K562 (cell line): ENCODE data around the gene HOXA9. TPM values are rescaled to one million over a fixed set of nuclear protein-coding genes. Genes with fewer than 3 reads are reported as not detected.

Experiments
- ATAC-seq: fragments of 200-7000 bp; cut with Tn5 transposase; 3 replicates; pipeline ENCODE4 v1.9.1; 2020; ENCODE audit warnings: moderate library complexity
- BruUV-seq: library from RNA; stranded (reverse); fragments of 400-500 nt; replicated peaks from 2 replicates; lab custom pipeline; 2021; lab: Mats Ljungman, UMichigan
- CTCF ChIA-PET: fragments of 300-600 bp; formaldehyde crosslinking; extraction: SDS; loops from one replicate; lab custom pipeline; 2021; ENCODE audit warnings: low intra/inter-chr PET ratio; lab: Yijun Ruan, JAX
- POLR2A ChIA-PET: fragments of 300-600, 350-650 bp; sonication (Branson Sonifier 250); formaldehyde crosslinking; extraction: SDS; loops from one replicate; lab custom pipeline; 2021; ENCODE audit warnings: antibody characterized with exemption, inconsistent platforms; lab: Yijun Ruan, JAX
- DNase-seq, 4 experiments: peaks; one replicate each; pipeline versions ENCODE4 v3.0.0 to v3.0.0-alpha.2; 2011 to 2018; ENCODE audit warnings: low spot score in 3 of 4, mixed read lengths in 3 of 4; ENCODE audit errors: extremely low read depth in 1 of 4
- FAIRE-seq: peaks from 2 replicates; lab custom pipeline; 2011; peaks lifted over from hg19 to GRCh38; lab: Jason Lieb, UNC
- H2AFZ ChIP-seq: 2 replicates; pipeline ENCODE4 v1.6.0; 2011; ENCODE audit warnings: low read depth, low read length, control low read depth, inconsistent platforms
- H3K27ac ChIP-seq: fragments of 200-600 bp; 3 replicates; pipeline ENCODE4 v1.8.0; 2011; ENCODE audit warnings: low read depth, mild to moderate bottlenecking, control low read depth, inconsistent platforms, low read length, moderate library complexity, mixed read lengths; ENCODE audit errors: extremely low read depth
- H3K27me3 ChIP-seq, 2 experiments: fragments of 300-600 bp in 1 of 2; 2 replicates in 1 of 2; 3 replicates in 1 of 2; pipeline versions ENCODE4 v1.6.0 to v1.8.0; 2011; ENCODE audit warnings: inconsistent platforms in 2 of 2, low read length in 2 of 2, mild to moderate bottlenecking in 1 of 2, mixed read lengths in 1 of 2, moderate library complexity in 1 of 2; ENCODE audit not compliant: control insufficient read depth in 2 of 2, insufficient read depth in 2 of 2
- H3K36me3 ChIP-seq: fragments of 300-600 bp; 3 replicates; pipeline ENCODE4 v1.8.0; 2011; ENCODE audit warnings: mild to moderate bottlenecking, low read length, inconsistent platforms; ENCODE audit not compliant: control insufficient read depth, insufficient read depth
- H3K4me1 ChIP-seq, 2 experiments: fragments of 200-600 bp in 1 of 2; replicated peaks in 1 of 2; 2 replicates in 1 of 2; 3 replicates in 1 of 2; pipeline versions ENCODE4 v1.5.1 to v1.8.0; 2011; ENCODE audit warnings: inconsistent platforms in 2 of 2, low read length in 2 of 2, mild to moderate bottlenecking in 1 of 2, mixed read lengths in 1 of 2, moderate library complexity in 1 of 2; ENCODE audit not compliant: control insufficient read depth in 2 of 2, insufficient read depth in 2 of 2
- H3K4me2 ChIP-seq: 2 replicates; pipeline ENCODE4 v1.6.1; 2011; ENCODE audit warnings: low read length, control low read depth, inconsistent platforms, mixed read lengths; ENCODE audit not compliant: insufficient read depth
- H3K4me3 ChIP-seq: fragments of 200-600 bp; sonication (generic), shearing (Covaris generic); 2 replicates; pipeline ENCODE4 v1.5.1; 2016; ENCODE audit warnings: control low read depth, inconsistent platforms
- H3K79me2 ChIP-seq: fragments of 200-600 bp; 3 replicates; pipeline ENCODE4 v1.8.0; 2011; ENCODE audit warnings: low read length, inconsistent platforms; ENCODE audit not compliant: control insufficient read depth, insufficient read depth
- H3K9ac ChIP-seq, 2 experiments: 2 replicates each; pipeline versions ENCODE4 v1.6.0 to v1.6.1; 2011; ENCODE audit warnings: low read depth in 2 of 2, low read length in 2 of 2, control low read depth in 1 of 2, inconsistent platforms in 1 of 2, mild to moderate bottlenecking in 1 of 2, mixed read lengths in 1 of 2; ENCODE audit not compliant: insufficient read depth in 1 of 2
- H3K9me1 ChIP-seq: one replicate; pipeline ENCODE4 v1.6.0; 2011; ENCODE audit warnings: inconsistent platforms, mild to moderate bottlenecking, low read length, moderate library complexity; ENCODE audit not compliant: control insufficient read depth, insufficient read depth
- H3K9me3 ChIP-seq: replicated peaks from 2 replicates; pipeline ENCODE4 v1.5.1; 2011; ENCODE audit warnings: low read depth, low read length, inconsistent platforms; ENCODE audit not compliant: control insufficient read depth, insufficient read depth
- H4K20me1 ChIP-seq: replicated peaks from 2 replicates; pipeline ENCODE4 v1.6.1; 2011; ENCODE audit warnings: low read length, inconsistent platforms, mixed read lengths; ENCODE audit not compliant: control insufficient read depth, insufficient read depth
- TCF7 ChIP-seq: sonication (generic); IDR thresholded peaks from 2 replicates; pipeline ENCODE4 v1.6.1; 2016; ENCODE audit warnings: antibody characterized with exemption, borderline replicate concordance
- ZBTB17 ChIP-seq: fragments of 450-650 bp; formaldehyde crosslinking; IDR thresholded peaks from 2 replicates; pipeline ENCODE4 v1.4.0; 2020; ENCODE audit warnings: mild to moderate bottlenecking
- ZC3H11A ChIP-seq: IDR thresholded peaks from 2 replicates; pipeline ENCODE4 v1.6.1; 2012; ENCODE audit warnings: low read depth, low read length, improper control_type of control experiment
- WGBS: fragments of 100-300 bp; shearing (Covaris generic); methylation state at CpG from one replicate; pipeline ENCODE4 v1.1.6; 2016; ENCODE audit warnings: low coverage, mixed read lengths; ENCODE audit not compliant: insufficient coverage; ENCODE audit errors: missing lambda C conversion rate; 5-methylcytosine and 5-hydroxymethylcytosine counted together
- in situ Hi-C: fragments of 300-500 bp; cut with MboI; formaldehyde crosslinking; loops from 4 replicates; pipeline ENCODE4 v1.15.0; 2018; ENCODE audit warnings: inconsistent platforms, mixed read lengths
- intact Hi-C: fragments of 100-400 bp; cut with micrococcal nuclease; formaldehyde crosslinking; loops from 2 replicates; pipeline ENCODE4 v1.14.2; 2022
- polyA plus RNA-seq, 8 experiments: library from polyadenylated mRNA; depleted of rRNA in 4 of 8; stranded (reverse) in 5 of 8; unstranded in 3 of 8; fragments of >200 nt; fragmentation: Nextera tagmentation in 2 of 8; fragmentation: Illumina TruSeq in 1 of 8; extraction: Ambion mirVana in 2 of 8; extraction: Trizol in 1 of 8; gene quantifications; 2 replicates each; pipeline versions ENCODE4 v1.2.1 to v1.2.3, GENCODE V29; 2011 to 2014; ENCODE audit warnings: inconsistent platforms in 1 of 8, missing spikeins in 1 of 8
- total RNA-seq, 7 experiments: library from RNA; depleted of rRNA in 6 of 7; stranded (reverse); fragments of >200 nt in 6 of 7; fragmentation: Illumina TruSeq in 2 of 7; extraction: Trizol in 2 of 7; gene quantifications; 2 replicates each; pipeline versions ENCODE4 v1.2.1 to v1.2.3, GENCODE V29; 2011 to 2021; ENCODE audit warnings: low replicate concordance in 1 of 7
- TF ChIP-seq, protein P1 (sequence below), 2 experiments: IDR thresholded peaks in 1 of 2; conservative IDR thresholded peaks in 1 of 2; 2 replicates each; pipeline ENCODE4 v1.6.1; 2016; ENCODE audit warnings: low read depth in 2 of 2, mild to moderate bottlenecking in 1 of 2, missing compliant biosample characterization in 1 of 2, missing genetic modification characterization in 1 of 2, moderate library complexity in 1 of 2

Gene HOXA9
- total and polyA plus RNA-seq, 9 of the 15 experiments (the other 6 are each of a cell fraction or from before 2014, with no cell fraction given): not detected

GRCh38 chr7:27180431-27181420, 15.4 kb upstream of the HOXA9 start:
- intact Hi-C loops: no loop called here
- H3K27ac ChIP-seq: no peak overlapping the region
- FAIRE-seq (no peak), DNase-seq (no peak), ATAC-seq (no peak)
- H4K20me1 ChIP-seq: no peaks in the 10 kb centered on the region
- WGBS: under 1% methylated on average over 11 of the region's 12 CpGs
- H3K9me3 ChIP-seq: no peaks in the 10 kb centered on the region; the same call in 1 of the 2 replicates
- TF ChIP-seq ZC3H11A (no peak), ZBTB17 (no peak), TCF7 (no peak)
- TF ChIP-seq, protein P1, sequence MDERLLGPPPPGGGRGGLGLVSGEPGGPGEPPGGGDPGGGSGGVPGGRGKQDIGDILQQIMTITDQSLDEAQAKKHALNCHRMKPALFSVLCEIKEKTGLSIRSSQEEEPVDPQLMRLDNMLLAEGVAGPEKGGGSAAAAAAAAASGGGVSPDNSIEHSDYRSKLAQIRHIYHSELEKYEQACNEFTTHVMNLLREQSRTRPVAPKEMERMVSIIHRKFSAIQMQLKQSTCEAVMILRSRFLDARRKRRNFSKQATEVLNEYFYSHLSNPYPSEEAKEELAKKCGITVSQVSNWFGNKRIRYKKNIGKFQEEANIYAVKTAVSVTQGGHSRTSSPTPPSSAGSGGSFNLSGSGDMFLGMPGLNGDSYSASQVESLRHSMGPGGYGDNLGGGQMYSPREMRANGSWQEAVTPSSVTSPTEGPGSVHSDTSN (CRISPR knock-in tag; IDR thresholded peaks at IDR 0.05; ENCODE audit: low read depth): no peak
- TF ChIP-seq, protein P1 (tag; conservative IDR thresholded peaks at IDR 0.05; ENCODE audit: low read depth): no peak
- H3K27me3 ChIP-seq: peaks cover 42 to 78% of the 10 kb centered on the region in 2 experiments
- no peak overlapping the region for H3K9ac ChIP-seq
- in situ Hi-C loops: no loop called here
- no peaks in the 10 kb centered on the region for H3K36me3 ChIP-seq
- CTCF ChIA-PET: no interaction called here
- POLR2A ChIA-PET: no interaction called here
- no peak overlapping the region for H3K4me3 ChIP-seq
- H3K79me2 ChIP-seq: no peaks in the 10 kb centered on the region
- no peak overlapping the region for H2AFZ ChIP-seq
- no peaks in the 10 kb centered on the region for H3K9me1 ChIP-seq
- peaks cover 0 to 24% of the 10 kb centered on the region in 2 experiments; a peak in 2 of 5 replicates for H3K4me1 ChIP-seq
- no peak overlapping the region for H3K4me2 ChIP-seq
- no TSS peak for BruUV-seq
